HEK293 (cell line): ENCODE measurements around the gene CACNB4.

Source experiments
- ELK4 ChIP-seq: IDR thresholded peaks from 2 replicates; pipeline ENCODE4 v1.6.1; 2011; ENCODE audit warnings: mild to moderate bottlenecking, low read depth, low read length, borderline replicate concordance
- TCF7L2 ChIP-seq: IDR thresholded peaks from 2 replicates; pipeline ENCODE4 v1.6.1; 2011; ENCODE audit warnings: low read depth, mild to moderate bottlenecking, inconsistent platforms, low read length, moderate library complexity, borderline replicate concordance
- ZBTB49 ChIP-seq: fragments of 450-650 bp; formaldehyde crosslinking; IDR thresholded peaks from 2 replicates; pipeline ENCODE4 v1.5.1; 2016; ENCODE audit warnings: missing biosample characterization, missing genetic modification characterization, low read depth
- ZFP3 ChIP-seq: fragments of 450-650 bp; formaldehyde crosslinking; IDR thresholded peaks from 2 replicates; pipeline ENCODE4 v1.5.1; 2016; ENCODE audit warnings: low read depth, missing biosample characterization, missing genetic modification characterization
- ZNF138 ChIP-seq: fragments of 450-650 bp; formaldehyde crosslinking; IDR thresholded peaks from 2 replicates; pipeline ENCODE4 v1.5.1; 2016; ENCODE audit warnings: missing biosample characterization, missing genetic modification characterization, borderline replicate concordance
- ZNF843 ChIP-seq: fragments of 450-650 bp; formaldehyde crosslinking; IDR thresholded peaks from 2 replicates; pipeline ENCODE4 v1.5.1; 2016; ENCODE audit warnings: missing biosample characterization, missing genetic modification characterization
- TF ChIP-seq, protein P1 (sequence below): fragments of 450-650 bp; formaldehyde crosslinking; IDR thresholded peaks from 2 replicates; pipeline ENCODE4 v1.5.1; 2016; ENCODE audit warnings: missing biosample characterization, missing genetic modification characterization
- TF ChIP-seq, protein P2 (sequence below): fragments of 450-650 bp; formaldehyde crosslinking; IDR thresholded peaks from 2 replicates; pipeline ENCODE4 v1.5.1; 2016; ENCODE audit warnings: missing biosample characterization, missing genetic modification characterization
- TF ChIP-seq, protein P3 (sequence below): fragments of 450-650 bp; formaldehyde crosslinking; IDR thresholded peaks from 2 replicates; pipeline ENCODE4 v1.5.1; 2016; ENCODE audit warnings: missing biosample characterization, missing genetic modification characterization
- TF ChIP-seq, protein P4 (sequence below): fragments of 450-650 bp; formaldehyde crosslinking; IDR thresholded peaks from 2 replicates; pipeline ENCODE4 v1.5.1; 2016; ENCODE audit warnings: missing biosample characterization, missing genetic modification characterization

DNA sequence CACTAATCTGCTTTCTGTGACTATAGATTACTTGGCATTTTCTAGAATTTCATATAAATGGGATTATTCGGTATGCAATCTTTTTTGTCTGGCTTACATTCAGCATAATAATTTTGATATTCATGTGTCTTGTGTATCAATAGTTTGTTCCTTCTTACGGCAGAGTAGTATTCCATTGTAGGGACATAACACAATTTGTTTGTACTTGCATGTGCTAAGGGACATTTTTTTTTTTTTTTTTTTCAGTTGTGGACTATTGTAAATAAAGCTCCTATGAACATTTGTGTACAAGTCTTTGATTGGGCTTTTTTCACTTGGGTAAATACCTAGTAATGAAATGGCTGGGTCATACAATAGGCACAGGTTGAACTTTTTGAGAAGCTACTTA lies 315.7 kb downstream of the CACNB4 start:
- TF ChIP-seq, protein P1, sequence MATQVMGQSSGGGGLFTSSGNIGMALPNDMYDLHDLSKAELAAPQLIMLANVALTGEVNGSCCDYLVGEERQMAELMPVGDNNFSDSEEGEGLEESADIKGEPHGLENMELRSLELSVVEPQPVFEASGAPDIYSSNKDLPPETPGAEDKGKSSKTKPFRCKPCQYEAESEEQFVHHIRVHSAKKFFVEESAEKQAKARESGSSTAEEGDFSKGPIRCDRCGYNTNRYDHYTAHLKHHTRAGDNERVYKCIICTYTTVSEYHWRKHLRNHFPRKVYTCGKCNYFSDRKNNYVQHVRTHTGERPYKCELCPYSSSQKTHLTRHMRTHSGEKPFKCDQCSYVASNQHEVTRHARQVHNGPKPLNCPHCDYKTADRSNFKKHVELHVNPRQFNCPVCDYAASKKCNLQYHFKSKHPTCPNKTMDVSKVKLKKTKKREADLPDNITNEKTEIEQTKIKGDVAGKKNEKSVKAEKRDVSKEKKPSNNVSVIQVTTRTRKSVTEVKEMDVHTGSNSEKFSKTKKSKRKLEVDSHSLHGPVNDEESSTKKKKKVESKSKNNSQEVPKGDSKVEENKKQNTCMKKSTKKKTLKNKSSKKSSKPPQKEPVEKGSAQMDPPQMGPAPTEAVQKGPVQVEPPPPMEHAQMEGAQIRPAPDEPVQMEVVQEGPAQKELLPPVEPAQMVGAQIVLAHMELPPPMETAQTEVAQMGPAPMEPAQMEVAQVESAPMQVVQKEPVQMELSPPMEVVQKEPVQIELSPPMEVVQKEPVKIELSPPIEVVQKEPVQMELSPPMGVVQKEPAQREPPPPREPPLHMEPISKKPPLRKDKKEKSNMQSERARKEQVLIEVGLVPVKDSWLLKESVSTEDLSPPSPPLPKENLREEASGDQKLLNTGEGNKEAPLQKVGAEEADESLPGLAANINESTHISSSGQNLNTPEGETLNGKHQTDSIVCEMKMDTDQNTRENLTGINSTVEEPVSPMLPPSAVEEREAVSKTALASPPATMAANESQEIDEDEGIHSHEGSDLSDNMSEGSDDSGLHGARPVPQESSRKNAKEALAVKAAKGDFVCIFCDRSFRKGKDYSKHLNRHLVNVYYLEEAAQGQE (tag by site-specific recombination) = no peak
- TF ChIP-seq, protein P2, sequence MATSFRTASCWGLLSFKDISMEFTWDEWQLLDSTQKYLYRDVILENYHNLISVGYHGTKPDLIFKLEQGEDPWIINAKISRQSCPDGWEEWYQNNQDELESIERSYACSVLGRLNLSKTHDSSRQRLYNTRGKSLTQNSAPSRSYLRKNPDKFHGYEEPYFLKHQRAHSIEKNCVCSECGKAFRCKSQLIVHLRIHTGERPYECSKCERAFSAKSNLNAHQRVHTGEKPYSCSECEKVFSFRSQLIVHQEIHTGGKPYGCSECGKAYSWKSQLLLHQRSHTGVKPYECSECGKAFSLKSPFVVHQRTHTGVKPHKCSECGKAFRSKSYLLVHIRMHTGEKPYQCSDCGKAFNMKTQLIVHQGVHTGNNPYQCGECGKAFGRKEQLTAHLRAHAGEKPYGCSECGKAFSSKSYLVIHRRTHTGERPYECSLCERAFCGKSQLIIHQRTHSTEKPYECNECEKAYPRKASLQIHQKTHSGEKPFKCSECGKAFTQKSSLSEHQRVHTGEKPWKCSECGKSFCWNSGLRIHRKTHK (tag by site-specific recombination) = no peak
- TF ChIP-seq, protein P3, sequence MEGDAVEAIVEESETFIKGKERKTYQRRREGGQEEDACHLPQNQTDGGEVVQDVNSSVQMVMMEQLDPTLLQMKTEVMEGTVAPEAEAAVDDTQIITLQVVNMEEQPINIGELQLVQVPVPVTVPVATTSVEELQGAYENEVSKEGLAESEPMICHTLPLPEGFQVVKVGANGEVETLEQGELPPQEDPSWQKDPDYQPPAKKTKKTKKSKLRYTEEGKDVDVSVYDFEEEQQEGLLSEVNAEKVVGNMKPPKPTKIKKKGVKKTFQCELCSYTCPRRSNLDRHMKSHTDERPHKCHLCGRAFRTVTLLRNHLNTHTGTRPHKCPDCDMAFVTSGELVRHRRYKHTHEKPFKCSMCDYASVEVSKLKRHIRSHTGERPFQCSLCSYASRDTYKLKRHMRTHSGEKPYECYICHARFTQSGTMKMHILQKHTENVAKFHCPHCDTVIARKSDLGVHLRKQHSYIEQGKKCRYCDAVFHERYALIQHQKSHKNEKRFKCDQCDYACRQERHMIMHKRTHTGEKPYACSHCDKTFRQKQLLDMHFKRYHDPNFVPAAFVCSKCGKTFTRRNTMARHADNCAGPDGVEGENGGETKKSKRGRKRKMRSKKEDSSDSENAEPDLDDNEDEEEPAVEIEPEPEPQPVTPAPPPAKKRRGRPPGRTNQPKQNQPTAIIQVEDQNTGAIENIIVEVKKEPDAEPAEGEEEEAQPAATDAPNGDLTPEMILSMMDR (tag by site-specific recombination) = no peak
- TF ChIP-seq ZBTB49 (tag by site-specific recombination) (no peak), ZFP3 (tag by site-specific recombination) (no peak), ELK4 (no peak), ZNF138 (no peak), TCF7L2 (no peak), ZNF843 (tag by site-specific recombination) (no peak)
- TF ChIP-seq, protein P4, sequence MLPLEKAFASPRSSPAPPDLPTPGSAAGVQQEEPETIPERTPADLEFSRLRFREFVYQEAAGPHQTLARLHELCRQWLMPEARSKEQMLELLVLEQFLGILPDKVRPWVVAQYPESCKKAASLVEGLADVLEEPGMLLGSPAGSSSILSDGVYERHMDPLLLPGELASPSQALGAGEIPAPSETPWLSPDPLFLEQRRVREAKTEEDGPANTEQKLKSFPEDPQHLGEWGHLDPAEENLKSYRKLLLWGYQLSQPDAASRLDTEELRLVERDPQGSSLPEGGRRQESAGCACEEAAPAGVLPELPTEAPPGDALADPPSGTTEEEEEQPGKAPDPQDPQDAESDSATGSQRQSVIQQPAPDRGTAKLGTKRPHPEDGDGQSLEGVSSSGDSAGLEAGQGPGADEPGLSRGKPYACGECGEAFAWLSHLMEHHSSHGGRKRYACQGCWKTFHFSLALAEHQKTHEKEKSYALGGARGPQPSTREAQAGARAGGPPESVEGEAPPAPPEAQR (tag by site-specific recombination) = no peak
